Mucosa of rectum (tissue), 2 donors: ENCODE results near the gene ZFHX3.

Experiments used
- H3K27ac ChIP-seq, 2 donors: one replicate each; pipeline ENCODE4 v1.7.0; 2013; ENCODE audit warnings: inconsistent platforms in 2 of 2, low read depth in 2 of 2, low read length in 2 of 2
- H3K27me3 ChIP-seq, 2 donors: one replicate each; pipeline ENCODE4 v1.7.0; 2013; ENCODE audit warnings: low read length in 2 of 2; ENCODE audit not compliant: control insufficient read depth in 2 of 2, insufficient read depth in 2 of 2
- H3K36me3 ChIP-seq, 2 donors: one replicate each; pipeline ENCODE4 v1.7.0; 2013; ENCODE audit warnings: low read length in 2 of 2; ENCODE audit not compliant: control insufficient read depth in 2 of 2, insufficient read depth in 2 of 2
- H3K4me1 ChIP-seq, 2 donors: one replicate each; pipeline ENCODE4 v1.7.0; 2013; ENCODE audit warnings: low read length in 2 of 2, mild to moderate bottlenecking in 1 of 2; ENCODE audit not compliant: control insufficient read depth in 2 of 2, insufficient read depth in 2 of 2
- H3K4me3 ChIP-seq, 2 donors: one replicate each; pipeline ENCODE4 v1.7.0; 2013; ENCODE audit warnings: low read length in 2 of 2
- H3K9ac ChIP-seq, 2 donors: one replicate each; pipeline ENCODE4 v1.7.0; 2013; ENCODE audit warnings: low read length in 2 of 2, low read depth in 1 of 2, mild to moderate bottlenecking in 1 of 2
- H3K9me3 ChIP-seq, 2 donors: one replicate each; pipeline ENCODE4 v1.7.0; 2013; ENCODE audit warnings: low read length in 2 of 2; ENCODE audit not compliant: control insufficient read depth in 2 of 2
- donor health status: healthy.
- donor health status: Normal muscosa, but diverticular disease.

The ZFHX3 gene

GRCh38 chr16:72844225-72844920 is 203.6 kb downstream of the ZFHX3 start:
- Histone ChIP-seq H3K9me3 (no peaks in the 10 kb centered on the region), H3K9ac (no peak overlapping the region), H3K4me1 (peaks cover 6 to 12% of the 10 kb centered on the region in 2 donors), H3K27me3 (no peaks in the 10 kb centered on the region), H3K36me3 (no peaks in the 10 kb centered on the region), H3K4me3 (no peak overlapping the region), H3K27ac (no peak overlapping the region)

GRCh38 chr16:72841506-72841905 is 206.4 kb downstream of the ZFHX3 start:
- Histone ChIP-seq H3K9ac (no peak overlapping the region), H3K27me3 (no peaks in the 10 kb centered on the region), H3K4me1 (peaks cover 0 to 2% of the 10 kb centered on the region in 2 donors), H3K36me3 (no peaks in the 10 kb centered on the region), H3K4me3 (no peak overlapping the region), H3K27ac (no peak overlapping the region), H3K9me3 (no peaks in the 10 kb centered on the region)

GRCh38 chr16:72840631-72841381 is 207.1 kb downstream of the ZFHX3 start:
- Histone ChIP-seq H3K9me3 (no peaks in the 10 kb centered on the region), H3K27me3 (no peaks in the 10 kb centered on the region), H3K36me3 (no peaks in the 10 kb centered on the region), H3K4me3 (no peak overlapping the region), H3K9ac (no peak overlapping the region), H3K4me1 (peaks cover 0 to 2% of the 10 kb centered on the region in 2 donors), H3K27ac (no peak overlapping the region)

GRCh38 chr16:72838951-72839350 is 209.0 kb downstream of the ZFHX3 start:
- H3K4me1 ChIP-seq: peaks cover 0 to under 1% of the 10 kb centered on the region in 2 donors
- no peak overlapping the region for H3K4me3 ChIP-seq
- H3K27me3 ChIP-seq: no peaks in the 10 kb centered on the region
- no peaks in the 10 kb centered on the region for H3K9me3 ChIP-seq
- H3K36me3 ChIP-seq: no peaks in the 10 kb centered on the region
- H3K27ac ChIP-seq: no peak overlapping the region
- H3K9ac ChIP-seq: no peak overlapping the region

- Histone ChIP-seq H3K9ac (no peak overlapping the region), H3K27me3 (no peaks in the 10 kb centered on the region), H3K36me3 (no peaks in the 10 kb centered on the region), H3K9me3 (no peaks in the 10 kb centered on the region), H3K4me1 (no peaks in the 10 kb centered on the region), H3K27ac (no peak overlapping the region), H3K4me3 (no peak overlapping the region)
Observed at GRCh38 chr16:72838586-72838910, 209.4 kb downstream of the ZFHX3 start.

- Histone ChIP-seq H3K9ac (no peak overlapping the region), H3K4me3 (no peak overlapping the region), H3K36me3 (no peaks in the 10 kb centered on the region), H3K4me1 (no peaks in the 10 kb centered on the region), H3K27me3 (no peaks in the 10 kb centered on the region), H3K9me3 (no peaks in the 10 kb centered on the region), H3K27ac (no peak overlapping the region)
Observed at GRCh38 chr16:72837846-72838585, 209.9 kb downstream of the ZFHX3 start.

- Histone ChIP-seq H3K4me1 (no peaks in the 10 kb centered on the region), H3K27ac (no peak overlapping the region), H3K9me3 (no peaks in the 10 kb centered on the region), H3K36me3 (no peaks in the 10 kb centered on the region), H3K4me3 (no peak overlapping the region), H3K27me3 (no peaks in the 10 kb centered on the region), H3K9ac (no peak overlapping the region)
Observed at GRCh38 chr16:72836985-72837384, 210.9 kb downstream of the ZFHX3 start.

GRCh38 chr16:72836181-72836580 is 211.7 kb downstream of the ZFHX3 start:
- Histone ChIP-seq H3K9me3 (no peaks in the 10 kb centered on the region), H3K9ac (no peak overlapping the region), H3K27ac (no peak overlapping the region), H3K27me3 (no peaks in the 10 kb centered on the region), H3K4me3 (no peak overlapping the region), H3K4me1 (no peaks in the 10 kb centered on the region), H3K36me3 (no peaks in the 10 kb centered on the region)

- no peak overlapping the region for H3K4me3 ChIP-seq
- H3K36me3 ChIP-seq: no peaks in the 10 kb centered on the region
- no peaks in the 10 kb centered on the region for H3K4me1 ChIP-seq
- no peaks in the 10 kb centered on the region for H3K27me3 ChIP-seq
- no peak overlapping the region for H3K9ac ChIP-seq
- H3K27ac ChIP-seq: no peak overlapping the region
- no peaks in the 10 kb centered on the region for H3K9me3 ChIP-seq
Observed at GRCh38 chr16:72835086-72835485, 212.8 kb downstream of the ZFHX3 start.

GRCh38 chr16:72834499-72834898 is 213.4 kb downstream of the ZFHX3 start:
- H3K36me3 ChIP-seq: no peaks in the 10 kb centered on the region
- H3K27ac ChIP-seq: no peak overlapping the region
- H3K4me1 ChIP-seq: no peaks in the 10 kb centered on the region
- no peaks in the 10 kb centered on the region for H3K27me3 ChIP-seq
- no peak overlapping the region for H3K4me3 ChIP-seq
- H3K9ac ChIP-seq: no peak overlapping the region
- no peaks in the 10 kb centered on the region for H3K9me3 ChIP-seq
